Fibroblast of peridontal ligament (primary cell): ENCODE data around the gene PDXP.
A peak's percentile ranks its signal among the peaks of the same experiment; 100 is the strongest.
"Not testable (repeated sequence)": the region's sequence is repeated elsewhere in the genome, so short reads cannot be mapped to it uniquely, and the experiment has no call there.

Experiments
- DNase-seq: peaks from one replicate; pipeline ENCODE4 v3.0.0-alpha.2; 2010; ENCODE audit errors: extremely low read depth

The PDXP gene

GRCh38 chr22:37647317-37647716 lies 11.2 kb upstream of the PDXP start:
- DNase-seq = no peak

GRCh38 chr22:37647928-37648327 lies 10.6 kb upstream of the PDXP start:
- DNase-seq = no peak

GRCh38 chr22:37650463-37651136 lies 7.9 kb upstream of the PDXP start:
- DNase-seq = no peak

- no peak for DNase-seq
Observed at GRCh38 chr22:37654563-37655251, 3.8 kb upstream of the PDXP start.

- no peak for DNase-seq
Observed at GRCh38 chr22:37655252-37655563, 3.3 kb upstream of the PDXP start.

- not testable (repeated sequence) for DNase-seq
Observed at GRCh38 chr22:37656583-37656982, 1.9 kb upstream of the PDXP start.

GRCh38 chr22:37657590-37658132 lies 862 bp upstream of the PDXP start:
- no peak for DNase-seq

GRCh38 chr22:37659066-37659896 lies 758 bp downstream of the PDXP start:
- DNase-seq = no peak

- no peak for DNase-seq
Observed at GRCh38 chr22:37659897-37660708, 1.6 kb downstream of the PDXP start.

GRCh38 chr22:37660709-37661045 lies 2.2 kb downstream of the PDXP start:
- no peak for DNase-seq

- DNase-seq = peak; percentile 82
Observed at GRCh38 chr22:37661160-37661924, 2.8 kb downstream of the PDXP start.

- no peak for DNase-seq
Observed at GRCh38 chr22:37662039-37662438, 3.5 kb downstream of the PDXP start.

- DNase-seq = no peak
Observed at GRCh38 chr22:37663521-37664140, 5.1 kb downstream of the PDXP start.

- DNase-seq = no peak
Observed at GRCh38 chr22:37664249-37665101, 6.0 kb downstream of the PDXP start.

- DNase-seq = no peak
Observed at GRCh38 chr22:37665487-37665886, 7.0 kb downstream of the PDXP start.

- peak; percentile 96 for DNase-seq
Observed at GRCh38 chr22:37669586-37669985, 11.1 kb downstream of the PDXP start.

GRCh38 chr22:37672206-37672919 lies 13.8 kb downstream of the PDXP start:
- no peak for DNase-seq

GRCh38 chr22:37672920-37673455 lies 14.5 kb downstream of the PDXP start:
- no peak for DNase-seq

- no peak for DNase-seq
Observed at GRCh38 chr22:37674248-37674647, 15.7 kb downstream of the PDXP start.
